ENCODE data around the gene GNAO1.

- TF ChIP-seq CTCF (IDR thresholded peaks at IDR 0.05) (no peak), POLR2AphosphoS5 (IDR thresholded peaks at IDR 0.05) (no peak)
These were observed 125.3 kb downstream of the GNAO1 start for GRCh38 chr16:56316545-56316944.
